H1 (cell line): ENCODE results near the gene ZNF804B. TPM values are rescaled to one million over a fixed set of nuclear protein-coding genes. Genes with fewer than 3 reads are reported as not detected.

Source experiments
- ATF2 ChIP-seq: IDR thresholded peaks from 2 replicates; pipeline ENCODE4 v1.6.1; 2012; ENCODE audit warnings: low read length, inconsistent platforms
- CBX8 ChIP-seq: fragments of 300-800, 300-1000 bp; sonication (generic); IDR thresholded peaks from 2 replicates; pipeline ENCODE4 v1.7.1; 2016; ENCODE audit warnings: low read depth, low read length, borderline replicate concordance
- KDM1A ChIP-seq: fragments of 200-600, 300-600 bp; sonication (generic); IDR thresholded peaks from 2 replicates; pipeline ENCODE4 v1.7.1; 2016; ENCODE audit warnings: mild to moderate bottlenecking, low read length, borderline replicate concordance
- POLR2A ChIP-seq, 2 experiments: IDR thresholded peaks; 1 replicate in 1 of 2; 2 replicates in 1 of 2; pipeline ENCODE4 v1.6.1; 2011; ENCODE audit warnings: low read depth in 2 of 2, low read length in 2 of 2, mild to moderate bottlenecking in 2 of 2; ENCODE audit errors: control extremely low read depth in 1 of 2
- POLR2AphosphoS5 ChIP-seq: IDR thresholded peaks from 2 replicates; pipeline ENCODE4 v1.6.1; 2011; ENCODE audit warnings: low read depth, low read length
- SP2 ChIP-seq: IDR thresholded peaks from 2 replicates; pipeline ENCODE4 v1.6.1; 2012; ENCODE audit warnings: mild to moderate bottlenecking, low read length, inconsistent platforms
- TAF1 ChIP-seq: IDR thresholded peaks from 2 replicates; pipeline ENCODE4 v1.6.1; 2011; ENCODE audit warnings: mild to moderate bottlenecking, low read depth, low read length
- USF2 ChIP-seq: IDR thresholded peaks from 2 replicates; pipeline ENCODE4 v1.6.1; 2011; ENCODE audit warnings: low read length, improper control_type of control experiment
- polyA plus RNA-seq, 7 experiments: library from polyadenylated mRNA; depleted of rRNA in 3 of 7; stranded (reverse) in 5 of 7; unstranded in 2 of 7; fragments of >200 nt in 5 of 7; fragments of 200-250 nt in 2 of 7; gene quantifications; 1 replicate in 5 of 7; 2 replicates in 1 of 7; 4 replicates in 1 of 7; pipeline versions ENCODE4 v1.2.1 to v1.2.3, GENCODE V29; 2011 to 2013; ENCODE audit warnings: missing spikeins in 2 of 7, mixed read lengths in 2 of 7
- total RNA-seq: library from RNA; stranded (reverse); fragmentation: NEBNext Ultra II Directional; extraction: Animal tissue kit (Norgen Biotek cat#: 25700); gene quantifications from 2 replicates; pipeline ENCODE4 v1.2.1, GENCODE V29; 2021

Gene ZNF804B
- total and polyA plus RNA-seq, 2 of the 8 experiments (the other 6 are each of a cell fraction or from before 2014, with no cell fraction given) = not detected

DNA sequence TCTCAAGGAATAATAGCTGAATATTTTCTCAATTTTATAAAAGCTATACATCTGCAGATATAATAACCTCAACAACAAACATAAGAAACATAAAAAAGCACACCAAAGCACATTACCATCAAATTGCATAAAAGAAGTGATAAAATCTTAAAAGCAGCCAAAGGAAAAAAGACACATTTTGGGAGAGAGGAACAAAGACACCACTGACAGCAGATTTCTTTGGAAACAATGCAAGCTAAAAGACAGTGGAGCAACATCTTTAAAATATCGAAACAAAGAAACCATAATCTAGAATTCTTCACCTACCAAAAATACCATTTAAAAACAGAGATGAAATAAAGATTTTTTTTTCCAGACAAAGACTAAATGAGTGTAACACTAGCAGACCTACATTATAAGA, 91.7 kb downstream of the ZNF804B start (continued):
- TF ChIP-seq KDM1A (no peak), SP2 (no peak), POLR2AphosphoS5 (no peak), ATF2 (no peak), CBX8 (no peak), TAF1 (no peak), POLR2A (IDR thresholded peaks at IDR 0.05; ENCODE audit: control extremely low read depth in 1 of 2, low read depth in 2 of 2, low read length in 2 of 2) (no peak), USF2 (no peak)
